ENCODE measurements around the gene KLF9. TPM values are rescaled to one million over a fixed set of nuclear protein-coding genes. Genes with fewer than 3 reads are reported as not detected.

KLF9 gene
- total RNA-seq, 1 donor from 2014 or later, result 0.25 TPM

GRCh38 chr9:70389621-70390266 lies 24.7 kb downstream of the KLF9 start:
- DNase-seq, result no peak

DNA sequence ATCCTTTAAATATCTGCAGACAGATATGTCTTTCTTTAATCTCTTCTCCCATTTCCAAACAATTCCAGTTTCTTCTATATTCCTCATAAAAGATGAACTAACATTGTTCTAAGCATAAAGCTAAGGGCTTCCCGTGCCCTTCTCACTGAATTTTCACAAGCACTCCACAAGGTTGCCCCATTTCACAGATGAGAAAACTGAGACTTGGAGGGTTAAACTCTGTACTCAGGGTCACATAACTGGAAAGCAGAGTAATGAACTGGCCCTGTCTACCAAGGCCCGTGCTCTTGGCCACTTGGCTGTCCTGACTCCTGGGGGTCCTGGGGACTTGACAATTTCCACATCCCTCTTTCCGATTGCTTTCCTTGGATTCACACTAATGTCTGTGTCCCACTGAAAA lies 25.3 kb downstream of the KLF9 start:
- Mint-ChIP-seq H3K36me3 (ENCODE audit: unreplicated experiment) (no peaks in the 10 kb centered on the region), H3K9me3 (ENCODE audit: unreplicated experiment) (no peaks in the 10 kb centered on the region), H3K4me1 (ENCODE audit: low read depth, unreplicated experiment) (no peaks in the 10 kb centered on the region), H3K27me3 (ENCODE audit: unreplicated experiment) (no peaks in the 10 kb centered on the region), H3K27ac (ENCODE audit: unreplicated experiment) (no peak overlapping the region), H3K4me3 (ENCODE audit: unreplicated experiment) (no peak overlapping the region)
- DNase-seq, result no peak
- TF ChIP-seq, protein P1, sequence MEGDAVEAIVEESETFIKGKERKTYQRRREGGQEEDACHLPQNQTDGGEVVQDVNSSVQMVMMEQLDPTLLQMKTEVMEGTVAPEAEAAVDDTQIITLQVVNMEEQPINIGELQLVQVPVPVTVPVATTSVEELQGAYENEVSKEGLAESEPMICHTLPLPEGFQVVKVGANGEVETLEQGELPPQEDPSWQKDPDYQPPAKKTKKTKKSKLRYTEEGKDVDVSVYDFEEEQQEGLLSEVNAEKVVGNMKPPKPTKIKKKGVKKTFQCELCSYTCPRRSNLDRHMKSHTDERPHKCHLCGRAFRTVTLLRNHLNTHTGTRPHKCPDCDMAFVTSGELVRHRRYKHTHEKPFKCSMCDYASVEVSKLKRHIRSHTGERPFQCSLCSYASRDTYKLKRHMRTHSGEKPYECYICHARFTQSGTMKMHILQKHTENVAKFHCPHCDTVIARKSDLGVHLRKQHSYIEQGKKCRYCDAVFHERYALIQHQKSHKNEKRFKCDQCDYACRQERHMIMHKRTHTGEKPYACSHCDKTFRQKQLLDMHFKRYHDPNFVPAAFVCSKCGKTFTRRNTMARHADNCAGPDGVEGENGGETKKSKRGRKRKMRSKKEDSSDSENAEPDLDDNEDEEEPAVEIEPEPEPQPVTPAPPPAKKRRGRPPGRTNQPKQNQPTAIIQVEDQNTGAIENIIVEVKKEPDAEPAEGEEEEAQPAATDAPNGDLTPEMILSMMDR (IDR thresholded peaks at IDR 0.05; ENCODE audit: partially characterized antibody, unreplicated experiment), result no peak

More at GRCh38 chr9:70389621-70390266, 24.7 kb downstream of the KLF9 start:
- TF ChIP-seq, protein P1 (IDR thresholded peaks at IDR 0.05; ENCODE audit: partially characterized antibody, unreplicated experiment), result no peak
- Mint-ChIP-seq H3K4me1 (ENCODE audit: low read depth, unreplicated experiment) (no peaks in the 10 kb centered on the region), H3K9me3 (ENCODE audit: unreplicated experiment) (no peaks in the 10 kb centered on the region), H3K27ac (ENCODE audit: unreplicated experiment) (no peak overlapping the region), H3K4me3 (ENCODE audit: unreplicated experiment) (no peak overlapping the region), H3K27me3 (ENCODE audit: unreplicated experiment) (no peaks in the 10 kb centered on the region), H3K36me3 (ENCODE audit: unreplicated experiment) (no peaks in the 10 kb centered on the region)

DNA sequence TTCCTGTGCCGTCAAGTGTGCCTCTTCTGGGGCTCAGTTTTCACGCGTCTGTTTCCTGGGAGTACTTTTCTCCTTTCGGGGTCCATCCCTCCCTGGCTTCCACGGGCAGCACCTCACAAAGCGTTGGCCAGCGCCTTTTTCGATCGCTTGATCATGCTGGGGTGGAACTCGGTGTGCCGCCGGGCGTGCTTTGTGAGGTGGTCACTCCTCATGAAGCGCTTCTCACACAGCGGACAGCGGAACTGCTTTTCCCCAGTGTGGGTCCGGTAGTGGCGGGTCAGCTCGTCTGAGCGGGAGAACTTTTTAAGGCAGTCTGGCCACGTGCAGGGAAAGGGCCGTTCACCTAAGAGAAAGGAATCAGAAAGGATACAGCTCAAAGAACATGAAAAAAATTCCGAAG lies 26.8 kb downstream of the KLF9 start:
- TF ChIP-seq, protein P1 (IDR thresholded peaks at IDR 0.05; ENCODE audit: partially characterized antibody, unreplicated experiment), result no peak
- Mint-ChIP-seq H3K9me3 (ENCODE audit: unreplicated experiment) (no peaks in the 10 kb centered on the region), H3K4me1 (ENCODE audit: low read depth, unreplicated experiment) (no peaks in the 10 kb centered on the region), H3K27ac (ENCODE audit: unreplicated experiment) (no peak overlapping the region), H3K36me3 (ENCODE audit: unreplicated experiment) (no peaks in the 10 kb centered on the region), H3K4me3 (ENCODE audit: unreplicated experiment) (no peak overlapping the region), H3K27me3 (ENCODE audit: unreplicated experiment) (no peaks in the 10 kb centered on the region)
- no peak for DNase-seq

- Mint-ChIP-seq H3K9me3 (ENCODE audit: unreplicated experiment) (no peaks in the 10 kb centered on the region), H3K4me1 (ENCODE audit: low read depth, unreplicated experiment) (no peaks in the 10 kb centered on the region), H3K36me3 (ENCODE audit: unreplicated experiment) (no peaks in the 10 kb centered on the region), H3K27ac (ENCODE audit: unreplicated experiment) (no peak overlapping the region), H3K4me3 (ENCODE audit: unreplicated experiment) (no peak overlapping the region), H3K27me3 (ENCODE audit: unreplicated experiment) (no peaks in the 10 kb centered on the region)
- DNase-seq, result no peak
- TF ChIP-seq, protein P1 (IDR thresholded peaks at IDR 0.05; ENCODE audit: partially characterized antibody, unreplicated experiment), result no peak
Observed at GRCh38 chr9:70385426-70385825, 29.0 kb downstream of the KLF9 start.

GRCh38 chr9:70382709-70383605 lies 31.5 kb downstream of the KLF9 start:
- H3K4me3 Mint-ChIP-seq (ENCODE audit: unreplicated experiment), result no peak overlapping the region
- TF ChIP-seq, protein P1 (IDR thresholded peaks at IDR 0.05; ENCODE audit: partially characterized antibody, unreplicated experiment), result no peak
- H3K4me1 Mint-ChIP-seq (ENCODE audit: low read depth, unreplicated experiment), result no peaks in the 10 kb centered on the region
- no peaks in the 10 kb centered on the region for H3K9me3 Mint-ChIP-seq (ENCODE audit: unreplicated experiment)
- H3K27ac Mint-ChIP-seq (ENCODE audit: unreplicated experiment), result no peak overlapping the region
- no peak for DNase-seq
- no peaks in the 10 kb centered on the region for H3K36me3 Mint-ChIP-seq (ENCODE audit: unreplicated experiment)
- no peaks in the 10 kb centered on the region for H3K27me3 Mint-ChIP-seq (ENCODE audit: unreplicated experiment)

All from glutamatergic neuron (in vitro differentiated cells).